ENCODE data around the gene COPS4.

Gene COPS4

GRCh38 chr4:83121246-83121645 is 86.3 kb downstream of the COPS4 start:
- DNase-seq: no peak

GRCh38 chr4:83124111-83124780 is 89.3 kb downstream of the COPS4 start:
- peak in 2 of 51 donors; percentile 1 to 2 for DNase-seq
